Activated T-cell treated with anti-CD3 and anti-CD28 coated beads, Interleukin-2, amount 50 U/mL, for 1 hour (primary cell): ENCODE data around the gene LTBR.
"Not testable (repeated sequence)": the region's sequence is repeated elsewhere in the genome, so short reads cannot be mapped to it uniquely, and the experiment has no call there.

Source experiments
- DNase-seq: peaks from one replicate; pipeline ENCODE4 v3.0.0-alpha.2; 2020

Gene LTBR

GRCh38 chr12:6383572-6384498 is at the start of gene LTBR:
Gene LTBR (plus strand): TSS chr12:6384162. CDS start chr12:6384359, 197 bp downstream.
- no peak for DNase-seq

GRCh38 chr12:6334359-6334758 is 49.6 kb upstream of the LTBR start:
- DNase-seq: no peak

- DNase-seq: no peak
Measured at GRCh38 chr12:6334940-6335450, 49.0 kb upstream of the LTBR start.

- peak; percentile 84 for DNase-seq
Measured at GRCh38 chr12:6335451-6336078, 48.4 kb upstream of the LTBR start.

GRCh38 chr12:6336079-6336888 is 47.7 kb upstream of the LTBR start:
- peak; percentile 52 for DNase-seq

- DNase-seq: peak; percentile 59
Measured at GRCh38 chr12:6336889-6337853, 46.8 kb upstream of the LTBR start.

GRCh38 chr12:6337958-6338433 is 46.0 kb upstream of the LTBR start:
- DNase-seq: no peak

GRCh38 chr12:6338536-6338935 is 45.4 kb upstream of the LTBR start:
- DNase-seq: not testable (repeated sequence)

GRCh38 chr12:6338955-6339354 is 45.0 kb upstream of the LTBR start:
- DNase-seq: no peak

GRCh38 chr12:6340032-6340638 is 43.8 kb upstream of the LTBR start:
- DNase-seq: no peak

GRCh38 chr12:6340745-6341416 is 43.1 kb upstream of the LTBR start:
- no peak for DNase-seq

- peak; percentile 42 for DNase-seq
Measured at GRCh38 chr12:6341417-6342139, 42.4 kb upstream of the LTBR start, which contains the start of gene TNFRSF1A. Gene TNFRSF1A (minus strand): TSS chr12:6342076. CDS start chr12:6341814, 262 bp downstream.

- no peak for DNase-seq
Measured at GRCh38 chr12:6342140-6342889, 41.6 kb upstream of the LTBR start.

GRCh38 chr12:6343518-6343917 is 40.4 kb upstream of the LTBR start:
- no peak for DNase-seq

- not testable (repeated sequence) for DNase-seq
Measured at GRCh38 chr12:6344101-6344660, 39.8 kb upstream of the LTBR start.

- DNase-seq: no peak
Measured at GRCh38 chr12:6345319-6346091, 38.5 kb upstream of the LTBR start.

GRCh38 chr12:6346235-6346832 is 37.6 kb upstream of the LTBR start:
- DNase-seq: no peak
